Measurements from ENCODE around the gene NIPSNAP2. TPM values are rescaled to one million over a fixed set of nuclear protein-coding genes. Genes with fewer than 3 reads are reported as not detected.

Gene NIPSNAP2
- total and polyA plus RNA-seq, 2 of the 13 experiments (the other 11 are each of a cell fraction or from before 2014, with no cell fraction given), result 40.3 to 61.5 TPM

- TF ChIP-seq AHDC1 (CRISPR knock-in tag; IDR thresholded peaks at IDR 0.05; ENCODE audit: borderline replicate concordance), result peak; percentile 64; the same call in 1 of the 2 replicates
- TF ChIP-seq PAX8 (CRISPR knock-in tag; IDR thresholded peaks at IDR 0.05; ENCODE audit: borderline replicate concordance), result no peak
- no peak for TF ChIP-seq ZNF350 (CRISPR knock-in tag; IDR thresholded peaks at IDR 0.05; ENCODE audit: borderline replicate concordance, low read depth)
- TF ChIP-seq AHR (CRISPR knock-in tag; IDR thresholded peaks at IDR 0.05), result no peak
- no peak for TF ChIP-seq ZNF598 (CRISPR knock-in tag; IDR thresholded peaks at IDR 0.05; ENCODE audit: borderline replicate concordance)
- TF ChIP-seq ZNF18 (CRISPR knock-in tag; IDR thresholded peaks at IDR 0.05; ENCODE audit: insufficient replicate concordance), result no peak
- TF ChIP-seq TRAFD1 (CRISPR knock-in tag; IDR thresholded peaks at IDR 0.05; ENCODE audit: borderline replicate concordance), result no peak
- TF ChIP-seq MAFG (CRISPR knock-in tag; IDR thresholded peaks at IDR 0.05), result no peak
- no peak; the same call in 1 of the 2 replicates for TF ChIP-seq SIX1 (CRISPR knock-in tag; IDR thresholded peaks at IDR 0.05; ENCODE audit: borderline replicate concordance)
- peak; percentile 61; the same call in 1 of the 2 replicates for TF ChIP-seq RXRB (CRISPR knock-in tag; IDR thresholded peaks at IDR 0.05; ENCODE audit: borderline replicate concordance)
- no peak for TF ChIP-seq CREBL2 (CRISPR knock-in tag; IDR thresholded peaks at IDR 0.05; ENCODE audit: borderline replicate concordance)
- no peak for TF ChIP-seq PHF5A (CRISPR knock-in tag; IDR thresholded peaks at IDR 0.05; ENCODE audit: low read depth, unreplicated experiment)
- no peak for TF ChIP-seq ZNF251 (CRISPR knock-in tag; IDR thresholded peaks at IDR 0.05)
- TF ChIP-seq ZNF816 (CRISPR knock-in tag; IDR thresholded peaks at IDR 0.05; ENCODE audit: borderline replicate concordance), result no peak
- TF ChIP-seq HNF1B (CRISPR knock-in tag; IDR thresholded peaks at IDR 0.05), result peak; percentile 60; the same call in 1 of the 2 replicates
- TF ChIP-seq TMF1 (CRISPR knock-in tag; IDR thresholded peaks at IDR 0.05; ENCODE audit: low read depth), result no peak
- peak; percentile 81 for TF ChIP-seq MED1 (CRISPR knock-in tag; IDR thresholded peaks at IDR 0.05)
- no peak for TF ChIP-seq KDM5B (CRISPR knock-in tag; IDR thresholded peaks at IDR 0.05; ENCODE audit: borderline replicate concordance)
These were observed 64.7 kb downstream of the NIPSNAP2 start (continued) for GRCh38 chr7:56028942-56029630.
